OCI-LY1 (cell line): ENCODE data around the gene HYI.

Source experiments
- EZH2 ChIP-seq: fragments of 200-600 bp; sonication (generic), shearing (Covaris generic); IDR thresholded peaks from 2 replicates; pipeline ENCODE4 v1.8.0; 2017; ENCODE audit warnings: borderline replicate concordance, mixed run types, mild to moderate bottlenecking, antibody characterized with exemption, low read length, moderate library complexity, mixed read lengths
- TF ChIP-seq, protein P1 (sequence below): fragments of 200-600 bp; sonication (generic), shearing (Covaris generic); IDR thresholded peaks from 2 replicates; pipeline ENCODE4 v1.5.1; 2017; ENCODE audit warnings: mild to moderate bottlenecking, antibody characterized with exemption, low read length, moderate library complexity, mixed read lengths

DNA sequence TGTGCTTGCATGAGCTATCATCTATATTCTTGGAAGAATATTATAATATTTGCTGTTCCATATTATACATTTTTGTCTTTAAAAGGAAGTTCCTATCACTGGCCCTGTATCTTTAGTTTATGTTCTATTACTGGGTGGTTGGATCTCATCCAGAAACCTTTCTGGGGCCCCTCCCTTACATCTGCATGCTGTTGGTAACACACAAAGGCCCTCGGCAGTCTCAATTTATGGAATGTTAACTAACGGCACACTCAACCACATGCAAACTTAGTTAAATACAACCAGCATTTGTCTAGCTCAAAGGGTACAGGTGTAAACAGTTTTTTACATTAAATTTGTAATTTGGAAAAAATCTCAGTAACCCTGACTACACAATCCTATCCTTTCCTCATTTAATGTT lies 9.7 kb upstream of the HYI start:
- TF ChIP-seq, protein P1, sequence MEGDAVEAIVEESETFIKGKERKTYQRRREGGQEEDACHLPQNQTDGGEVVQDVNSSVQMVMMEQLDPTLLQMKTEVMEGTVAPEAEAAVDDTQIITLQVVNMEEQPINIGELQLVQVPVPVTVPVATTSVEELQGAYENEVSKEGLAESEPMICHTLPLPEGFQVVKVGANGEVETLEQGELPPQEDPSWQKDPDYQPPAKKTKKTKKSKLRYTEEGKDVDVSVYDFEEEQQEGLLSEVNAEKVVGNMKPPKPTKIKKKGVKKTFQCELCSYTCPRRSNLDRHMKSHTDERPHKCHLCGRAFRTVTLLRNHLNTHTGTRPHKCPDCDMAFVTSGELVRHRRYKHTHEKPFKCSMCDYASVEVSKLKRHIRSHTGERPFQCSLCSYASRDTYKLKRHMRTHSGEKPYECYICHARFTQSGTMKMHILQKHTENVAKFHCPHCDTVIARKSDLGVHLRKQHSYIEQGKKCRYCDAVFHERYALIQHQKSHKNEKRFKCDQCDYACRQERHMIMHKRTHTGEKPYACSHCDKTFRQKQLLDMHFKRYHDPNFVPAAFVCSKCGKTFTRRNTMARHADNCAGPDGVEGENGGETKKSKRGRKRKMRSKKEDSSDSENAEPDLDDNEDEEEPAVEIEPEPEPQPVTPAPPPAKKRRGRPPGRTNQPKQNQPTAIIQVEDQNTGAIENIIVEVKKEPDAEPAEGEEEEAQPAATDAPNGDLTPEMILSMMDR: no peak
- TF ChIP-seq EZH2: no peak
